Kidney (tissue), 14 donors: ENCODE data around the gene ZNF750. TPM values are rescaled to one million over a fixed set of nuclear protein-coding genes. Genes with fewer than 3 reads are reported as not detected.

Experiments
- DNase-seq, 5 donors: peaks; one replicate each; pipeline ENCODE4 v3.0.0-alpha.2; 2013 to 2020
- FAIRE-seq: peaks from 2 replicates; lab custom pipeline; 2012; peaks lifted over from hg19 to GRCh38; lab: Jason Lieb, UNC
- H3K27ac ChIP-seq, 2 donors: one replicate each; pipeline ENCODE4 v1.7.0; 2013; ENCODE audit warnings: low read depth in 2 of 2, low read length in 2 of 2, inconsistent platforms in 1 of 2
- H3K27me3 ChIP-seq: one replicate; pipeline ENCODE4 v1.7.1; 2013; ENCODE audit warnings: low read length, inconsistent platforms; ENCODE audit not compliant: control insufficient read depth, insufficient read depth
- H3K36me3 ChIP-seq, 3 donors: one replicate each; pipeline versions ENCODE4 v1.7.0 to v1.7.1; 2013; ENCODE audit warnings: low read length in 3 of 3, control low read depth in 1 of 3, inconsistent platforms in 1 of 3; ENCODE audit not compliant: insufficient read depth in 3 of 3, control insufficient read depth in 2 of 3
- H3K4me1 ChIP-seq, 3 donors: one replicate each; pipeline versions ENCODE4 v1.7.0 to v1.7.1; 2013; ENCODE audit warnings: low read length in 3 of 3, inconsistent platforms in 1 of 3, low read depth in 1 of 3; ENCODE audit not compliant: control insufficient read depth in 2 of 3, insufficient read depth in 2 of 3
- H3K4me3 ChIP-seq, 3 donors: one replicate each; pipeline versions ENCODE4 v1.7.0 to v1.8.1; 2013; ENCODE audit warnings: low read length in 3 of 3, control low read depth in 1 of 3, inconsistent platforms in 1 of 3
- H3K9ac ChIP-seq, 3 donors: one replicate each; pipeline versions ENCODE4 v1.7.0 to v1.7.1; 2013; ENCODE audit warnings: low read length in 3 of 3, control low read depth in 1 of 3, inconsistent platforms in 1 of 3
- H3K9me3 ChIP-seq, 3 donors: one replicate each; pipeline versions ENCODE4 v1.7.0 to v1.7.1; 2013; ENCODE audit warnings: low read length in 3 of 3, control low read depth in 1 of 3, inconsistent platforms in 1 of 3; ENCODE audit not compliant: control insufficient read depth in 2 of 3, insufficient read depth in 1 of 3
- intact Hi-C: fragments of 100-400 bp; cut with DNase I; formaldehyde crosslinking; loops from one replicate; pipeline ENCODE4 v1.11.1; 2022
- polyA plus RNA-seq: library from polyadenylated mRNA; stranded (reverse); fragments of 350-450 nt; fragmentation: Illumina TruSeq; extraction: RNeasy Lipid Tissue Mini Kit (QIAGEN cat#74804); gene quantifications from one replicate; pipeline ENCODE4 v1.2.3, GENCODE V29; 2014; ENCODE audit warnings: low read depth, low replicate concordance; ENCODE audit not compliant: insufficient read depth
- total RNA-seq: library from RNA; stranded (reverse); fragmentation: NEBNext Ultra II Directional; extraction: Animal tissue kit (Norgen Biotek cat#: 25700); gene quantifications from one replicate; pipeline ENCODE4 v1.2.1, GENCODE V29; 2021
- TF ChIP-seq, protein P1 (sequence below): IDR thresholded peaks from 3 replicates; pipeline ENCODE4 v1.5.1; 2012; ENCODE audit warnings: mild to moderate bottlenecking, moderate library complexity, borderline replicate concordance; ENCODE audit not compliant: insufficient read depth; ENCODE audit errors: extremely low read depth
- donor health status: control.
- donor health status: control.
- donor health status: control.
- donor health status: control.
- donor health status: control.
- donor health status: DM: yes; HTN: yes; CAD: no.
- donor health status: Normal renal cell carcinoma (clear cell type).

The ZNF750 gene
- total and polyA plus RNA-seq, 2 donors from 2014 or later = 0.25 to 0.30 TPM

- peaks cover 0 to 5% (median 0%) of the 10 kb centered on the region in 3 donors for H3K4me1 ChIP-seq
- peaks cover 0 to 4% (median 0%) of the 10 kb centered on the region in 3 donors for H3K36me3 ChIP-seq
- H3K27ac ChIP-seq = no peak overlapping the region
- DNase-seq (peak; percentile 92 to 94 (median 93)), FAIRE-seq (no peak)
- no peak overlapping the region for H3K9ac ChIP-seq
- H3K4me3 ChIP-seq = no peak overlapping the region
- intact Hi-C loops = no loop called here
- TF ChIP-seq, protein P1, sequence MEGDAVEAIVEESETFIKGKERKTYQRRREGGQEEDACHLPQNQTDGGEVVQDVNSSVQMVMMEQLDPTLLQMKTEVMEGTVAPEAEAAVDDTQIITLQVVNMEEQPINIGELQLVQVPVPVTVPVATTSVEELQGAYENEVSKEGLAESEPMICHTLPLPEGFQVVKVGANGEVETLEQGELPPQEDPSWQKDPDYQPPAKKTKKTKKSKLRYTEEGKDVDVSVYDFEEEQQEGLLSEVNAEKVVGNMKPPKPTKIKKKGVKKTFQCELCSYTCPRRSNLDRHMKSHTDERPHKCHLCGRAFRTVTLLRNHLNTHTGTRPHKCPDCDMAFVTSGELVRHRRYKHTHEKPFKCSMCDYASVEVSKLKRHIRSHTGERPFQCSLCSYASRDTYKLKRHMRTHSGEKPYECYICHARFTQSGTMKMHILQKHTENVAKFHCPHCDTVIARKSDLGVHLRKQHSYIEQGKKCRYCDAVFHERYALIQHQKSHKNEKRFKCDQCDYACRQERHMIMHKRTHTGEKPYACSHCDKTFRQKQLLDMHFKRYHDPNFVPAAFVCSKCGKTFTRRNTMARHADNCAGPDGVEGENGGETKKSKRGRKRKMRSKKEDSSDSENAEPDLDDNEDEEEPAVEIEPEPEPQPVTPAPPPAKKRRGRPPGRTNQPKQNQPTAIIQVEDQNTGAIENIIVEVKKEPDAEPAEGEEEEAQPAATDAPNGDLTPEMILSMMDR = peak; percentile 89
- no peaks in the 10 kb centered on the region for H3K9me3 ChIP-seq
- no peaks in the 10 kb centered on the region for H3K27me3 ChIP-seq
Observed at GRCh38 chr17:82781894-82782274, 57.9 kb downstream of the ZNF750 start.

- TF ChIP-seq, protein P1 = no peak
- peak in 1 of 5 donors; percentile 67 for DNase-seq
- Histone ChIP-seq H3K9ac (no peak overlapping the region), H3K36me3 (peaks cover 0 to 4% (median 0%) of the 10 kb centered on the region in 3 donors), H3K4me3 (no peak overlapping the region), H3K27ac (no peak overlapping the region), H3K9me3 (no peaks in the 10 kb centered on the region), H3K4me1 (peaks cover 0 to 5% (median 0%) of the 10 kb centered on the region in 3 donors), H3K27me3 (no peaks in the 10 kb centered on the region)
- intact Hi-C loops = no loop called here
- no peak for FAIRE-seq
Observed at GRCh38 chr17:82780971-82781893, 58.6 kb downstream of the ZNF750 start.

GRCh38 chr17:82780195-82780594, 59.6 kb downstream of the ZNF750 start:
- FAIRE-seq = no peak
- DNase-seq = peak in 1 of 5 donors; percentile 47
- Histone ChIP-seq H3K27me3 (no peaks in the 10 kb centered on the region), H3K9ac (no peak overlapping the region), H3K4me3 (no peak overlapping the region), H3K27ac (no peak overlapping the region), H3K4me1 (peaks cover 0 to 5% (median 0%) of the 10 kb centered on the region in 3 donors), H3K36me3 (peaks cover 0 to 4% (median 0%) of the 10 kb centered on the region in 3 donors), H3K9me3 (no peaks in the 10 kb centered on the region)
- TF ChIP-seq, protein P1 = no peak
- intact Hi-C loops = no loop called here
